HepG2 (cell line): ENCODE measurements around the gene OSBPL3. TPM values are rescaled to one million over a fixed set of nuclear protein-coding genes. Genes with fewer than 3 reads are reported as not detected.

Source experiments
- ATRX ChIP-seq: sonication (generic); formaldehyde crosslinking; IDR thresholded peaks from 2 replicates; pipeline ENCODE4 v1.4.0; 2020; ENCODE audit warnings: missing genetic modification reagents, borderline replicate concordance
- DMAP1 ChIP-seq: IDR thresholded peaks from 2 replicates; pipeline ENCODE4 v1.6.1; 2016
- DNMT1 ChIP-seq: sonication (generic); formaldehyde crosslinking; IDR thresholded peaks from 2 replicates; pipeline ENCODE4 v1.5.1; 2020; ENCODE audit warnings: mild to moderate bottlenecking, missing genetic modification reagents
- ETV5 ChIP-seq: IDR thresholded peaks from 2 replicates; pipeline ENCODE4 v1.6.1; 2018; ENCODE audit warnings: missing biosample characterization, missing genetic modification reagents, inconsistent platforms, borderline replicate concordance
- FOXA3 ChIP-seq: IDR thresholded peaks from 2 replicates; pipeline ENCODE4 v1.6.1; 2016; ENCODE audit warnings: missing genetic modification reagents, missing compliant biosample characterization
- HDAC6 ChIP-seq: fragments of 200-600 bp; sonication (generic); IDR thresholded peaks from 2 replicates; pipeline ENCODE4 v1.7.0; 2017; ENCODE audit warnings: mild to moderate bottlenecking, antibody characterized with exemption, low read length, low read depth
- HINFP ChIP-seq: sonication (generic); formaldehyde crosslinking; IDR thresholded peaks from 2 replicates; pipeline ENCODE4 v1.4.0; 2020; ENCODE audit warnings: low read depth, mild to moderate bottlenecking, missing genetic modification reagents
- HMGXB4 ChIP-seq, 2 experiments: sonication (generic) in 1 of 2; formaldehyde crosslinking in 1 of 2; IDR thresholded peaks; 2 replicates each; pipeline versions ENCODE4 v1.4.0 to v1.6.1; 2018 to 2020; ENCODE audit warnings: missing genetic modification reagents in 2 of 2, borderline replicate concordance in 1 of 2, low read depth in 1 of 2, mild to moderate bottlenecking in 1 of 2, missing biosample characterization in 1 of 2
- ISX ChIP-seq: sonication (generic); formaldehyde crosslinking; conservative IDR thresholded peaks from 2 replicates; pipeline ENCODE4 v1.5.0; 2020; ENCODE audit warnings: missing genetic modification reagents
- MED8 ChIP-seq: sonication (generic); formaldehyde crosslinking; IDR thresholded peaks from 2 replicates; pipeline ENCODE4 v1.8.1; 2023; ENCODE audit warnings: mild to moderate bottlenecking, missing genetic modification reagents; ENCODE audit not compliant: insufficient replicate concordance
- NFYB ChIP-seq: sonication (generic); formaldehyde crosslinking; IDR thresholded peaks from 2 replicates; pipeline ENCODE4 v1.4.0; 2020; ENCODE audit warnings: missing genetic modification reagents
- NONO ChIP-seq, 2 experiments: fragments of 450-650 bp in 1 of 2; sonication (generic) in 1 of 2; formaldehyde crosslinking in 1 of 2; IDR thresholded peaks in 1 of 2; conservative IDR thresholded peaks in 1 of 2; 2 replicates each; pipeline versions ENCODE4 v1.6.1 to v1.8.0; 2017 to 2022; ENCODE audit warnings: mild to moderate bottlenecking in 1 of 2, missing genetic modification reagents in 1 of 2, moderate library complexity in 1 of 2
- POLR2G ChIP-seq: fragments of 200-400 bp; formaldehyde crosslinking; IDR thresholded peaks from 2 replicates; pipeline ENCODE4 v1.6.1; 2018; ENCODE audit warnings: mild to moderate bottlenecking, low read depth, low read length, moderate library complexity
- SIX4 ChIP-seq: sonication (generic); formaldehyde crosslinking; IDR thresholded peaks from 2 replicates; pipeline ENCODE4 v1.4.0; 2020; ENCODE audit warnings: missing genetic modification reagents
- SP1 ChIP-seq, 2 experiments: fragments of 450-650 bp in 1 of 2; sonication (generic) in 1 of 2; formaldehyde crosslinking in 1 of 2; IDR thresholded peaks; 2 replicates each; pipeline versions ENCODE4 v1.4.0 to v1.6.1; 2016 to 2020; ENCODE audit warnings: missing genetic modification reagents in 1 of 2
- SRSF9 ChIP-seq: fragments of 200-400 bp; formaldehyde crosslinking; IDR thresholded peaks from 2 replicates; pipeline ENCODE4 v1.6.1; 2018; ENCODE audit warnings: borderline replicate concordance, mild to moderate bottlenecking, low read depth, low read length; ENCODE audit not compliant: insufficient read depth, poor library complexity, severe bottlenecking
- TEAD3 ChIP-seq: optimal IDR thresholded peaks from 2 replicates; pipeline ENCODE3; 2016; ENCODE audit warnings: borderline replicate concordance
- ZBTB14 ChIP-seq: sonication (generic); formaldehyde crosslinking; IDR thresholded peaks from 2 replicates; pipeline ENCODE4 v1.4.0; 2020; ENCODE audit warnings: missing genetic modification reagents
- ZBTB39 ChIP-seq: sonication (generic); formaldehyde crosslinking; IDR thresholded peaks from 2 replicates; pipeline ENCODE4 v1.5.0; 2020; ENCODE audit warnings: missing genetic modification reagents
- ZNF282 ChIP-seq: fragments of 450-650 bp; IDR thresholded peaks from 2 replicates; pipeline ENCODE4 v1.6.1; 2018; ENCODE audit not compliant: partially characterized antibody
- ZNF331 ChIP-seq: sonication (generic); formaldehyde crosslinking; IDR thresholded peaks from 2 replicates; pipeline ENCODE4 v1.4.0; 2020; ENCODE audit warnings: missing genetic modification reagents
- polyA plus RNA-seq, 8 experiments: library from polyadenylated mRNA; depleted of rRNA in 3 of 8; stranded (reverse) in 7 of 8; unstranded in 1 of 8; fragments of >200 nt; fragmentation: Illumina TruSeq in 4 of 8; extraction: Trizol in 4 of 8; gene quantifications; 2 replicates each; pipeline versions ENCODE4 v1.2.1 to v1.2.3, GENCODE V29; 2011 to 2016; ENCODE audit warnings: low read depth in 4 of 8, missing spikeins in 1 of 8, mixed read lengths in 1 of 8; ENCODE audit not compliant: insufficient read depth in 1 of 8
- total RNA-seq, 5 experiments: library from RNA; depleted of rRNA; stranded (reverse); fragments of >200 nt; fragmentation: Illumina TruSeq; extraction: Trizol; gene quantifications; 2 replicates each; pipeline ENCODE4 v1.2.3, GENCODE V29; 2016; ENCODE audit warnings: low read depth in 1 of 5

OSBPL3 gene
- total and polyA plus RNA-seq, 2 of the 13 experiments (the other 11 are each of a cell fraction or from before 2014, with no cell fraction given) = 8.8 to 28.9 TPM

- no peak for TF ChIP-seq ZBTB39 (CRISPR knock-in tag)
- no peak for TF ChIP-seq ZNF331 (CRISPR knock-in tag)
- no peak for TF ChIP-seq ISX
- no peak for TF ChIP-seq FOXA3 (CRISPR knock-in tag)
- peak; percentile 84 to 96 for TF ChIP-seq HMGXB4 (CRISPR knock-in tag; IDR thresholded peaks at IDR 0.05; ENCODE audit: borderline replicate concordance in 1 of 2, low read depth in 1 of 2)
- no peak for TF ChIP-seq NFYB
- no peak for TF ChIP-seq ZNF282
- no peak for TF ChIP-seq SIX4 (CRISPR knock-in tag)
- no peak for TF ChIP-seq HDAC6
- TF ChIP-seq MED8 (CRISPR knock-in tag) = no peak
- TF ChIP-seq TEAD3 (CRISPR knock-in tag) = no peak
- no peak for TF ChIP-seq SRSF9
- TF ChIP-seq ATRX = no peak
- TF ChIP-seq HINFP (CRISPR knock-in tag) = no peak
- no peak for TF ChIP-seq ETV5 (CRISPR knock-in tag)
- peak; percentile 57; the same call in 1 of the 2 replicates for TF ChIP-seq DNMT1 (CRISPR knock-in tag)
- TF ChIP-seq SP1 (IDR thresholded peaks at IDR 0.05) = no peak
- no peak for TF ChIP-seq SP1 (CRISPR knock-in tag; IDR thresholded peaks at IDR 0.05)
- no peak for TF ChIP-seq NONO (IDR thresholded peaks at IDR 0.05)
- no peak for TF ChIP-seq NONO (CRISPR knock-in tag; conservative IDR thresholded peaks at IDR 0.05)
- TF ChIP-seq ZBTB14 (CRISPR knock-in tag) = no peak
- no peak for TF ChIP-seq POLR2G
- TF ChIP-seq DMAP1 (CRISPR knock-in tag) = no peak
Observed at GRCh38 chr7:24979470-24979862, 512 bp downstream of the OSBPL3 start (continued).
